ENCODE data around the gene SKP2. TPM values are rescaled to one million over a fixed set of nuclear protein-coding genes. Genes with fewer than 3 reads are reported as not detected.

Gene SKP2
- total RNA-seq, 2 donors from 2014 or later: 3.7 to 5.0 TPM

MicroRNA genes within 50 kb of the gene (microRNA counts, 767-probe panel; counts per million panel counts)
- microRNA hsa-miR-580: 0 to 1,937 counts per million in 2 donors

Small RNA genes lying within 50 kb of the gene (microRNA-seq; reads per million reads assigned to microRNA genes)
- gene MIR580 (ENCODE audit: borderline number of aligned reads in 2 of 2, borderline replicate concordance in 1 of 2): 0.71 to 1.4 reads per million in 2 donors

Other genes starting within 250 kb of the SKP2 start
- gene CAPSL, start 213.5 kb upstream of the SKP2 start, total RNA-seq: not detected
- gene UGT3A1, start 160.7 kb upstream of the SKP2 start, total RNA-seq: not detected
- gene UGT3A2, start 85.2 kb upstream of the SKP2 start, total RNA-seq: under 1 TPM in 1 of 2 donors, not detected in 1; 0.24 TPM
- 10 to 100 TPM; 10.5 to 19.9 TPM for gene LMBRD2, start 224 bp upstream of the SKP2 start, total RNA-seq
- 10 to 100 TPM; 17.9 to 30.4 TPM for gene NADK2, start 89.8 kb downstream of the SKP2 start, total RNA-seq
- gene RANBP3L, start 149.8 kb downstream of the SKP2 start, total RNA-seq: 1 to 10 TPM in 1 of 2 donors, under 1 TPM in 1; 0.98 to 1.7 TPM

Data from right atrium auricular region (tissue), 2 donors.